GM18867 (cell line): Measurements from ENCODE around the gene CORO6.
"Not testable (repeated sequence)": the region's sequence is repeated elsewhere in the genome, so short reads cannot be mapped to it uniquely, and the experiment has no call there.

Experiments used
- ATAC-seq: cut with Tn5 transposase; IDR thresholded peaks from one replicate; pipeline ENCODE4 v1.9.1; 2021; ENCODE audit warnings: mild to moderate bottlenecking, moderate library complexity; ENCODE audit not compliant: unreplicated experiment

The CORO6 gene

DNA sequence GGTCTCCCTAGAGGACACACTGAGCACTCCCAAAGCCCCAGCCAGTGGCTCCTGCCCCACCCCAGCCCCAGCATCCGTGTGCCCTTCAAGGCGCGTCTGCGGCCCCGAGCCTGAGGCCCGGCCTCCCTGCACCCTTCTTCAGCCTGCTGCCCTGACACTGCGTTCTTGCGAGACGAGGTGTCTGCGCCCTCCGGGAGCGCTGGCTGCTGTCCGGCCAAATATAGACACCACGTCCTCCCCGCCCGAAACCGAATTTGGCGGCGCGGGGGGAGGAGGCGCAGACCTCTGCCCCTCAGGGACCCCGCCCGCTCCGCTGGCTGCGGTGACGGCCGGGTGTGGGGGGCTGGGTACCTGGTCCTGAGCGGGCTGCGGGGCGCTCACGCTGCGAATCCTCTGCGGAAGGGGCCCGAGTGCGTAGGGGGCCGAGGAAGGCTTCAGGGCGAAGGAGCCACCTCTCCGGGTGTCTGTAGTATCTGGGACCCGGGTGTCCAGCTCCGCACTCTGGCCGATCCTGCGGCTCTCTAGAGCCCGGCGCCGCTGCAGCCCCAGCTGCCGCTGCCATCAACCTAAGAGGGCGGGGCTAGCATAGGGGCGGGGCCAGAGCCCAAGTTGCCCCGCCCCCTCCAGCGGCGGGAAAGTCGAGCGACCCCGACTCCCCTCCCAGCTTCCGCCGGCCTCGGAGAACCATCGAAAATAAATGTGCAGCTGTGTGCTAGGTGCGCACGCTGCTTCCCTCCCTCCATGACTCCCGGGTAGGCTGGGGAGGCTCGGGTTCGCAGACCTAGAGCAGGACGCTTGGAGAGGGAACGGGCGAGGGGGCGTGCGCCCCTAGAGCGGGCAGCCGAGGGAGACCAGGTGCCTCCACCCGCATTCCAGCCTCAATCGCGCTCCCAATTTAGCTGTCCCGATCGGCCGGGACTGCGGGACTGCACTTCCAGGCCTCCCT lies at the start of gene CORO6:
Gene CORO6, minus strand, starts transcription at position 576 of the 946 bp plus-strand sequence. CDS start 1,491 bp downstream, outside the sequence.
- peak; percentile 58 for ATAC-seq

- ATAC-seq = no peak
These were observed 48.9 kb upstream of the CORO6 start for GRCh38 chr17:29671661-29672060.

- ATAC-seq = no peak
These were observed 46.6 kb upstream of the CORO6 start for GRCh38 chr17:29669266-29669665.

DNA sequence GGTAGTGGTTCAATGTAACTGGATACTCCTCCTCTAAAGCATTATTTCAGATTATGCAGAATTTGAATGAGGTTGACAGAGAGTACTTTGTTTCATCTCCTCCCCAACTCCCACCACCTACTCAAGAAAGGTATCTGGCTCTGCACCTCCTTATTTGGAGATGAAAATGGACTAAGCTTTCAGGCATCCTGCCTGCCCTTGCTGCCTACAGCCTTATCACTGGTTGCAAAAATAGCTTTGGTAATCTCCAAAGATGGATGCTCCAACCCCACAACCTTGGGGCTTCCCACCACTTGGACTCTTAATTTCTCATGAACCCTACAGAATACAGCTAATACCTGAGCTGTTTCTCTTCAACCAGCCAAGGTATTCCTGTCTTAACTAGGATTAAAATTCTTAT lies 45.3 kb upstream of the CORO6 start:
- no peak for ATAC-seq

DNA sequence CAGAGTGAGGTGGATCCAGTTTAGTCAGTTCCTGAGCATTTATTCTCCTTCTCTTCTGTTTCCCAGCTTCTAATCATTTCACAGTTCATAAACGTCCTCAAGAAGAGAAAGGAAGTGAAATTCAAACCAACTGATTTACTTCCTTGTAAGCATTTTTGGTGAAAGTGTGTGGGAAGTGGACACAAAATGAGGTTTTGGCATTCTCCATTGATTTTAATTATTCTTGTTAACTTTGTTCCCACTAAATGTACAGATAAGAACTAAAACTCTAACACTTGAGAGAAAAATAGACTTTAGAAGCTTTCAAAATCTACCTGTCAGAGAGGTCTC lies 42.7 kb upstream of the CORO6 start:
- no peak for ATAC-seq

GRCh38 chr17:29664743-29665480 lies 42.2 kb upstream of the CORO6 start:
- ATAC-seq = no peak

DNA sequence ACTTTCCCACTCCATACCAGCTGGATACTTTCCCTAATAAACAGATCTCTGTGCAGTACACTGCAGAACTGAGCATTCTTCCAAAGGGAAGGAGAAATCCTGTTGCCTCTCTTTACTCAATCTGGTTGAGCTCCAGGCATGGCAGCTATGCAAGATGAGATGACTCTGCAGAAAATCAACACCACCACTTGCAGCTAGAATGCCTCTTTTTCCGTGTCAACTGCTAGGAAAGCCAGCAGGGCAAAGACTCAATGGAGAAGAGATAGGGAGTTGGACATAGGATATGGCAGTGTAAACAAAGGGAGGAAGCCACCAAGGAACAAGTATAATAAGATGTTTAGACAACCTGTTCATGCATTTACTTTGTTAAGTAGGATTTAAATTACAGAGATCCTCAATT lies 40.4 kb upstream of the CORO6 start:
- no peak for ATAC-seq

GRCh38 chr17:29661213-29661612 lies 38.5 kb upstream of the CORO6 start:
- no peak for ATAC-seq

DNA sequence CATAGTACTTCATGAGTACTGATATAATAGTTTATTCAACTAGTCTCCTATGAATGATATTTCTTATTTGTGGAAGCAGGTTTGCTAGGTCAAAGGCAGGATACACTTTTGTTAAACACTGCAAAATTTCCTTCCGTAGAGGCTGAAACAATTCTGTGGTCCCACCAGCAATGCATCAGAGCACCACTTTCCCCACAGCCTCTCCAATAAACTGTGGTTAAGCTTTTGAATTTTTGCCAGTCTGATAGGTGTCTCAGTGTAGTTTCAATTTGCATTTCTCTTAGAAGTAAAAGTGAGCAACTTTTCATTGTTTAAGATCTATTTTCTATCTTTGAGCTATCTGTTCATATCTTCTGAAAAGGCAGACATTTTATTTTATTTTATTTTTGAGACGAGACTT lies 36.4 kb upstream of the CORO6 start:
- ATAC-seq = no peak

GRCh38 chr17:29655323-29655722 lies 32.6 kb upstream of the CORO6 start:
- no peak for ATAC-seq

- ATAC-seq = no peak
These were observed 31.4 kb upstream of the CORO6 start for GRCh38 chr17:29653995-29654714.

GRCh38 chr17:29652976-29653375 lies 30.3 kb upstream of the CORO6 start:
- no peak for ATAC-seq

DNA sequence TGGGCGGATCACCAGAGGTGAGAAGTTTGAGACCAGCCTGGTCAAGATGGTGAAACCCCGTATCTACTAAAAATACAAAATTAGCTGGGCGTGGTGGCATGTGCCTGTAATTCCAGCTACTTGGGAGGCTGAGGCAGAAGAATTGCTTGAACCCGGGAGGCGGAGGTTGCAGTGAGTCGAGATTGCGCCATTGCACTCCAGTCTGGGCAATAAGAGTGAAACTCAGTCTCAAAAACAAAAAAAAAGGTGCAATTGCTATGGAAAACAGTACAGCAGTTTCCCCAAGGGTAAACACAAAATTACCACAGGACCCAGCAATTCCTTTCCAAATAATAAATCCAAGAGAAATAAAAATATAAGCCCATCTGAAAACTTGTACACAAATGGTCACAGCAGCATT lies 29.2 kb upstream of the CORO6 start:
- not testable (repeated sequence) for ATAC-seq

DNA sequence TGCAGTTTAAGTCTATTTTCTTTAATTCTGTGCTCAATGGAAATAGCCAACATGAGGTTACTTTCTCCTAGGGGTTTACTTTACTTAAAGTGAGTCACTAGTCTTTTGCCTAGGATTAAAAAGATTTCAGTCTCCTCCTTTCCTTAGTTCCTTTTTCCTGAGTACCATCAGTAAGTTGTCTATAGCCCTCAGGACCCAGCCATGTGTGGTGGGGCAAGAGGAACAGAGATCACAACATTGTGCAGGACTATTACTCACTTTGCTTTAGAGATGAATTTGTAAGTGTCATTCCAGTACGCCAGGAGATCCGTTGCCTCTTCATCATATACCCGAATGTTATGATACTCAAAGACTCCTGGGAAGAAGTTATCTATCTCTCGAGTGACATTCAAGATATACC lies 27.7 kb upstream of the CORO6 start:
- no peak for ATAC-seq

- ATAC-seq = no peak
These were observed 26.6 kb upstream of the CORO6 start for GRCh38 chr17:29649359-29649758.

DNA sequence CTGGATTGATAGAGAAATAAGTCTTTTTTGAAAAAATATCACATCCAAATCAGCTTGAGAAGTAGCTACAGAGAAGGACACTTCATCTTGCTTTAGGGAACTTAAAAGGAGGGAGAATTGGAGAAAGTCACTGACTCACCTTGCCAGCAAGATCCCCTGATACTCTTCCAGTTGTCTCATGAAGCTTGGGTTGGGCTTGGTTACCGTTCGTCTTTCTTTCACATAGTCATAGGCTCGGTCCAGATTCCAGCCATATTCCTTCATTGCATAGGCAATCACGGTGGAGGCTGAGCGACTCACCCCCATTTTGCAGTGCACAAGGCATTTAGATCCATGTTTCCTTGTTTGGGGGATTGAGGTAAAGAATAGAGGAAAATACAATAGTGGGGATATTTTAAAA lies 25.3 kb upstream of the CORO6 start:
- no peak for ATAC-seq

- ATAC-seq = no peak
These were observed 22.9 kb upstream of the CORO6 start for GRCh38 chr17:29645515-29646051.

- no peak for ATAC-seq
These were observed 21.1 kb upstream of the CORO6 start for GRCh38 chr17:29643817-29644160.

DNA sequence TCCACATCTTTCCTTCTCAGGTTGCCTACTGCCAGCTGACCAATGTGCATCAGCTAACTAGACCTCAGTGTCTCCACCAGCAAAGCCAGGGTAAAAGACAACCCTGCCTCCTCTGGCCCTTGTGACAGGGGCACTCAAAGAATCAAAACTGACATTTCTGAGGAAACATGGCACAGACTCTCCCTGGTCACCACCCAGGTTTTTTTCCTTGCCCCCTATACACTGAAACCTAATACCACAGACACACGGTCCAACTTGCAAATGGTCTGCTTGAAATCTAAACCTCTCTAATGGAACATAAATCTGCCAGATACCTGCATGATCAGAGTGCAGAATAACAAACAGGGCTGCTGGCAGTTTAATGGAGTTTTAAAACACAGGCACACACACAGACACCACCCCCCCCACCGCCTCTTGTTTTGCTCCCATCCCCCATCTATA lies 19.5 kb upstream of the CORO6 start:
- no peak for ATAC-seq

- no peak for ATAC-seq
These were observed 18.4 kb upstream of the CORO6 start for GRCh38 chr17:29640981-29641642.

GRCh38 chr17:29640413-29640812 lies 17.7 kb upstream of the CORO6 start:
- ATAC-seq = no peak
